Parathyroid adenoma (tissue), 2 donors: ENCODE measurements around the gene CUTC.

Experiments used
- H2AFZ ChIP-seq: fragments of 300-600 bp; sonication (generic); one replicate; pipeline ENCODE4 v1.7.0; 2017; ENCODE audit warnings: antibody characterized with exemption, mild to moderate bottlenecking
- H3K27ac ChIP-seq: fragments of 300-600 bp; sonication (generic); one replicate; pipeline ENCODE4 v1.7.0; 2017
- H3K27me3 ChIP-seq: fragments of 300-600 bp; sonication (generic); one replicate; pipeline ENCODE4 v1.7.0; 2017; ENCODE audit warnings: low read length; ENCODE audit not compliant: control insufficient read depth, insufficient read depth
- H3K36me3 ChIP-seq: fragments of 300-600 bp; sonication (generic); one replicate; pipeline ENCODE4 v1.7.0; 2017; ENCODE audit warnings: low read length; ENCODE audit not compliant: control insufficient read depth, insufficient read depth
- H3K4me1 ChIP-seq: fragments of 300-600 bp; sonication (generic); one replicate; pipeline ENCODE4 v1.7.0; 2017; ENCODE audit warnings: control low read depth
- H3K4me2 ChIP-seq: fragments of 300-600 bp; sonication (generic); one replicate; pipeline ENCODE4 v1.7.0; 2017; ENCODE audit warnings: low read length
- H3K4me3 ChIP-seq: fragments of 300-600 bp; sonication (generic); one replicate; pipeline ENCODE4 v1.7.0; 2017; ENCODE audit warnings: low read depth, low read length
- H3K79me2 ChIP-seq: fragments of 300-600 bp; sonication (generic); one replicate; pipeline ENCODE4 v1.7.0; 2017; ENCODE audit warnings: control low read depth
- H3K9ac ChIP-seq: fragments of 300-600 bp; sonication (generic); one replicate; pipeline ENCODE4 v1.7.0; 2017; ENCODE audit warnings: mild to moderate bottlenecking
- H3K9me3 ChIP-seq: fragments of 300-600 bp; sonication (generic); one replicate; pipeline ENCODE4 v1.7.0; 2017; ENCODE audit warnings: low read length; ENCODE audit not compliant: control insufficient read depth
- TF ChIP-seq, protein P1 (sequence below): fragments of 300-600 bp; sonication (generic); IDR thresholded peaks from one replicate; pipeline ENCODE4 v1.7.0; 2017; ENCODE audit warnings: antibody characterized with exemption, mild to moderate bottlenecking
- donor health status: primary hyperparathyroidism.

Gene CUTC

DNA sequence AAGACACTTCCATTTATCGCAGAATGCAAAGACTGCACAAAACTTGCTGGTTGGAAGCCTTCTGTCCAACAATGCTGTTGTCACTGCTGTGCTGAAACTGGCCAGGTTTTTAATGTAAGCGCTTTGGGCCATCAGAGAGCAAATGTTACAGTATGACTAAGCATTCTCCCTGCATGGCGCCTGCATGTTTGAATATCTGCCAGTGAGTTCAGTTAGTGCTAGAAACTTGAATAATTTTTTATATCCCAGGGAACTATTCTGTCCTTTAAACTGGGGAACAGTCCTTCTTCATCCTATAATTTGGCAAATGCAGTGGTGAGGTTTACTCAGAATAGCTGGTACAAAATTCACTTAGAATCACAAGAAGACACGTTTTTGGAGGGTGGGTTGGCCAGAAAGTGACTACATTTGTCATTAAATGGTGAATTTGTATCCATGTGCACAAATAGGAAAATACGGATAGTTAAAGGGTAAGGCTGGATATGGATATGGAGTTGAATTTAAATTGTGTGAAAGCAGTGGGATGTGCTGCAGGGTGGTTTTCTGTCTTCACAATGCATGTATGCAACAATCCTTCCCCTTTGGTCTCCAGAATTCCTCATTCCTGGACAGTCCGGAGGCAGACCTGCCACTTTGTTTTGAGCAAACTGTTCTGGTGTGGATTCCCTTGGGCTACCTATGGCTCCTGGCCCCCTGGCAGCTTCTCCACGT lies 52.1 kb downstream of the CUTC start:
- Histone ChIP-seq H3K36me3 (no peaks in the 10 kb centered on the region), H3K9me3 (no peaks in the 10 kb centered on the region), H2AFZ (no peak overlapping the region), H3K4me1 (no peaks in the 10 kb centered on the region), H3K27ac (no peak overlapping the region), H3K4me3 (no peak overlapping the region), H3K27me3 (no peaks in the 10 kb centered on the region), H3K4me2 (no peak overlapping the region), H3K9ac (no peak overlapping the region), H3K79me2 (no peaks in the 10 kb centered on the region)
- TF ChIP-seq, protein P1, sequence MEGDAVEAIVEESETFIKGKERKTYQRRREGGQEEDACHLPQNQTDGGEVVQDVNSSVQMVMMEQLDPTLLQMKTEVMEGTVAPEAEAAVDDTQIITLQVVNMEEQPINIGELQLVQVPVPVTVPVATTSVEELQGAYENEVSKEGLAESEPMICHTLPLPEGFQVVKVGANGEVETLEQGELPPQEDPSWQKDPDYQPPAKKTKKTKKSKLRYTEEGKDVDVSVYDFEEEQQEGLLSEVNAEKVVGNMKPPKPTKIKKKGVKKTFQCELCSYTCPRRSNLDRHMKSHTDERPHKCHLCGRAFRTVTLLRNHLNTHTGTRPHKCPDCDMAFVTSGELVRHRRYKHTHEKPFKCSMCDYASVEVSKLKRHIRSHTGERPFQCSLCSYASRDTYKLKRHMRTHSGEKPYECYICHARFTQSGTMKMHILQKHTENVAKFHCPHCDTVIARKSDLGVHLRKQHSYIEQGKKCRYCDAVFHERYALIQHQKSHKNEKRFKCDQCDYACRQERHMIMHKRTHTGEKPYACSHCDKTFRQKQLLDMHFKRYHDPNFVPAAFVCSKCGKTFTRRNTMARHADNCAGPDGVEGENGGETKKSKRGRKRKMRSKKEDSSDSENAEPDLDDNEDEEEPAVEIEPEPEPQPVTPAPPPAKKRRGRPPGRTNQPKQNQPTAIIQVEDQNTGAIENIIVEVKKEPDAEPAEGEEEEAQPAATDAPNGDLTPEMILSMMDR: no peak

DNA sequence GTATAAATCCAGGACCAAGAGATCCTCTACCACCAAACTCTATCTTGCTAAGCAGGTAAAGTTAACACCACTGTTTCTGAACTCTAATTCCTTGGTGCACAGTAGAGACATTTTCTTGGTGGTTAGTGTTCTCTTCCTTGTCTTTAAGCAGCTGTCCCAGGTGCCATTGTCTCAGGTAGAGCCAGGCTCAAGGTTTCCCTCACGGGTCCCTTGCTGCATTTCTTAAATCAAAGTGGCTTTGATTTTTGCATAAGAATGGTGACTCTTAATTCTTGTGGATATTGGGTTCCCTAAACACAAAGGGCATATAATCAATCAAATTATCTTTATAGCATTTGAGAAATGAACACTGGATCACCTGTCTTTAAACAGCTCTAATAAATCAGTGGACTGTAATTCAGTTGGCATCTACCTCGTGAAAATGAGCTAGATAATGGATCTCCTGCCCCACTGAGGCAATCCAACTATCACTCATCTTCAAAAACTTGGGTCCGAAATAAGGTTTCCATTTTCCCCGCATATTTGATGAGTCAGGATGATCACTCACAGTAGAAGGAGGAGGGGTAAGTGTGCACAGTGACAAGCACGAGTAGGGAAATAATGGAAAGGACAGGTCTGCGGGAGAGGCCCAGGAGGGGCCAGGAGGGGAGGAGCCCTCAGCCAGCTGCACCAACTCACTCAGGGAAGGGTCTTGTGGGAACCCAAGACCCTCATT lies 52.9 kb downstream of the CUTC start:
- H2AFZ ChIP-seq: no peak overlapping the region

DNA sequence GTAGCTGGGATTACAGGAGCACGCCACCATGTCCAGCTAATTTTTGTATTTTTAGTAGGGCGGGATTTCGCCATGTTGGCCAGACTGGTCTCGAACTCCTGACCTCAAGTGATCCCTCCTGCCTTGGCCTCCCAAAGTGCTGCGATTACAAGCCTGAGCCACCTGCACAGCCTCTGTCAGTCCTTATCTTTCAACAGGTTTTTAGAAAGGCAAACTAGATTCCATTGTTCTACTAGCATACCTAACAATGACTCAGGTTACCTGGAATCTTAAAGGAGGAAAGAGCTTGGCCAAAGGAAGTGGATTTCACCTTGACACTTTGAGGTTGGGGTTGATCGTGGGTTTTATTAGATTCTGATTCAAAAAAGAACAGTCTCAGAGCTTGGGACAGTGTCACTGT lies 53.6 kb downstream of the CUTC start:
- Histone ChIP-seq H3K9me3 (no peaks in the 10 kb centered on the region), H3K4me3 (no peak overlapping the region), H2AFZ (no peak overlapping the region), H3K79me2 (no peaks in the 10 kb centered on the region), H3K27me3 (no peaks in the 10 kb centered on the region), H3K36me3 (no peaks in the 10 kb centered on the region), H3K27ac (no peak overlapping the region), H3K4me1 (no peaks in the 10 kb centered on the region), H3K4me2 (no peak overlapping the region), H3K9ac (no peak overlapping the region)
- TF ChIP-seq, protein P1: no peak

More for the DNA sequence above, 52.9 kb downstream of the CUTC start:
- Histone ChIP-seq H3K4me2 (no peak overlapping the region), H3K4me1 (no peaks in the 10 kb centered on the region), H3K79me2 (no peaks in the 10 kb centered on the region), H3K9me3 (no peaks in the 10 kb centered on the region), H3K9ac (no peak overlapping the region), H3K4me3 (no peak overlapping the region), H3K36me3 (no peaks in the 10 kb centered on the region), H3K27ac (no peak overlapping the region), H3K27me3 (no peaks in the 10 kb centered on the region)
- TF ChIP-seq, protein P1: no peak

DNA sequence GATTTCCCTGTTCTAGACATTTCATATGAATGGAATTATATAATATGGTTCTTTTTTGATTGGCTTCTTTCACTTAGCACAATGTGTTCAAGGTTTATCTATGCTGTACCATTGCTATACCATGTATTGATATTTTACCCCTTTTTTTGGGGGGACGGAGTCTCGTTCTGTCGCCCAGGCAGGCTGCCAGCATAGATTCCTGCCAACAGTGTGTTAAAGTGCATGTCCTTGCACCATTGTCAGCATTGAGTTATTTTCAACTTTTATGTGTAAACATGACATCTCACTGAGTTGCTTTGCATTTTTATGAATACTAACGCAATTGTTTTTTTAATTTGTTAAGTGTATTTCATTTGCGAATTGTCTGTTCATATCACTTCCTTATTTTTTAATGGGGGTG lies 55.3 kb downstream of the CUTC start:
- Histone ChIP-seq H3K9me3 (no peaks in the 10 kb centered on the region), H3K4me2 (no peak overlapping the region), H3K27me3 (no peaks in the 10 kb centered on the region), H3K4me1 (no peaks in the 10 kb centered on the region), H3K4me3 (no peak overlapping the region), H3K79me2 (no peaks in the 10 kb centered on the region), H3K27ac (no peak overlapping the region), H3K36me3 (no peaks in the 10 kb centered on the region), H2AFZ (no peak overlapping the region), H3K9ac (no peak overlapping the region)
- TF ChIP-seq, protein P1: no peak
